Activated naive CD8-positive, alpha-beta T cell treated with anti-CD3 and anti-CD28 coated beads, Interleukin-2, amount 50 U/mL, for 24 hours (primary cell): ENCODE measurements around the gene IAPP.
"Not testable (repeated sequence)": the region's sequence is repeated elsewhere in the genome, so short reads cannot be mapped to it uniquely, and the experiment has no call there.

Experiments used
- ATAC-seq: fragments of 150-1000 bp; cut with Tn5 transposase; one replicate; pipeline ENCODE4 v1.10.0; 2021
- DNase-seq: peaks from one replicate; pipeline ENCODE4 v3.0.0; 2021
- H3K27ac Mint-ChIP-seq: one replicate; pipeline ENCODE4 v1.8.0; 2021; ENCODE audit warnings: mild to moderate bottlenecking, mixed read lengths
- H3K27me3 Mint-ChIP-seq: one replicate; pipeline ENCODE4 v1.8.0; 2021; ENCODE audit warnings: mixed read lengths
- H3K36me3 Mint-ChIP-seq: one replicate; pipeline ENCODE4 v1.8.0; 2021; ENCODE audit warnings: low read depth, mixed read lengths
- H3K4me1 Mint-ChIP-seq: one replicate; pipeline ENCODE4 v1.8.0; 2021; ENCODE audit warnings: mixed read lengths
- H3K4me3 Mint-ChIP-seq: one replicate; pipeline ENCODE4 v1.8.0; 2021; ENCODE audit warnings: mild to moderate bottlenecking, moderate library complexity, mixed read lengths
- H3K9me3 Mint-ChIP-seq: one replicate; pipeline ENCODE4 v1.8.0; 2021; ENCODE audit warnings: mixed read lengths

Gene IAPP

DNA sequence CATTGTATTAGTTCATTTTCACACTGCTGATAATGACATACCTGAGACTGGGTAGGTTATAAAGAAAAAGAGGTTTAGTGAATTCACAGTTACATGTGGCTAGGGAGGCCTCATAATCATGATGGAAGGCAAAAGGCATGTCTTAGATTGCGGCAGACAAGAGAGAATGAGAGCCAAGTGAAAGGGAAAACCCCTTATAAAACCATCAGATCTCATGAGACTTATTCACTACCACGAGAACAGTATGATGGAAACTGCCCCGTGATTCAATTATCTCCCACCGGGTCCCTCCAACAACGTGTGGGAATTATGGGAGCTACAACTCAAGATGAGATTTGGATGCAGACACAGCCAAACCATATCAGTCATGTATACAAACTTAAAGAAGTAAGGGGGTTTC is 45.7 kb downstream of the IAPP start:
- not testable (repeated sequence) for H3K27me3 Mint-ChIP-seq, H3K36me3 Mint-ChIP-seq, H3K4me1 Mint-ChIP-seq, H3K9me3 Mint-ChIP-seq, H3K27ac Mint-ChIP-seq, H3K4me3 Mint-ChIP-seq, DNase-seq, ATAC-seq

DNA sequence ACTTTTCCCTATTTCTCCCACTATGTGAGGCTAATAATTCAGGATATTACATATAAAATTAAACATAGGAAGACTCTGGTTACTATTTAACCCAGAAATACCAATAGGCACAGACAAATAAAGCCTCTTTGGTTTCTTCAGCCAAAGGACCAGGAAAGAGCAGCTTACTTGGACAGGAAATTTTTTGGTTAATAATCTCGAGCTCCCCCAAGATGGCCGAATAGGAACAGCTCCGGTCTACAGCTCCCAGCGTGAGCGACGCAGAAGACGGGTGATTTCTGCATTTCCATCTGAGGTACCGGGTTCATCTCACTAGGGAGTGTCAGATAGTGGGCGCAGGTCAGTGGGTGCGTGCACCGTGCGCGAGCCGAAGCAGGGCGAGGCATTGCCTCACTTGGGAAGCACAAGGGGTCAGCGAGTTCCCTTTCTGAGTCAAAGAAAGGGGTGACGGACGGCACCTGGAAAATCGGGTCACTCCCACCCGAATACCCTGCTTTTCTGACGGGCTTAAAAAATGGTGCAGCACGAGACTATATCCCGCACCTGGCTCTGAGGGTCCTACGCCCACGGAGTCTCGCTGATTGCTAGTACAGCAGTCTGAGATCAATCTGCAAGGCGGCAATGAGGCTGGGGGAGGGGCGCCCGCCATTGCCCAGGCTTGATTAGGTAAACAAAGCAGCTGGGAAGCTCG is 46.5 kb downstream of the IAPP start:
- not testable (repeated sequence) for ATAC-seq, H3K27ac Mint-ChIP-seq, H3K36me3 Mint-ChIP-seq, H3K27me3 Mint-ChIP-seq, DNase-seq, H3K9me3 Mint-ChIP-seq, H3K4me1 Mint-ChIP-seq, H3K4me3 Mint-ChIP-seq

DNA sequence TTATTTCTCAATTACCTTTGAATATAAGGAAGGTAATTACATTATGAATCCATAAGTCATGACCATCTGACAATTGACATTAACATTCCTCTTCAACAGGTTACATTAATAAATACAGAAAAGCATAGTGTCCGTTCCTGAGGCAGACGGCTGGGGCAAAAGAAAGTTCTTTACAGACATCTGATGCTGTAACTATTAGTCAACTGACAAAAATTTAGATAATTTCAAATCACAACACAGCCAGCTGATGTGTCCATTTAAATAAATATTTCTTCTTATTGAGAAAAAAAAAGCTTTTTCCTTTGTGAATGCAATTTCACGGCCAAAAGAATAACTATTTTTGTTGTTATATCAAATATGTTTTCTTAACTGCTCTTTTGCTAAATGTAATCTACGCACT is 55.5 kb downstream of the IAPP start:
- no peak overlapping the region for H3K4me3 Mint-ChIP-seq
- peaks cover 4% of the 10 kb centered on the region for H3K9me3 Mint-ChIP-seq
- H3K27ac Mint-ChIP-seq: no peak overlapping the region
- DNase-seq: no peak
- H3K27me3 Mint-ChIP-seq: peaks cover 2% of the 10 kb centered on the region
- no peaks in the 10 kb centered on the region for H3K36me3 Mint-ChIP-seq
- no peak for ATAC-seq
- no peaks in the 10 kb centered on the region for H3K4me1 Mint-ChIP-seq
